GM13977 (cell line): ENCODE measurements around the gene CDC123.

Source experiments
- DNase-seq: peaks from one replicate; pipeline ENCODE4 v3.0.0; 2012; ENCODE audit warnings: low spot score
- in situ Hi-C: fragments of 300-500 bp; cut with MboI; formaldehyde crosslinking; loops from one replicate; pipeline ENCODE4 v1.12.0; 2022; ENCODE audit warnings: low sequenced_read_pairs, low pct_unique_long_range_greater_than_20kb, mixed read lengths, inconsistent platforms; ENCODE audit not compliant: unreplicated experiment
- TF ChIP-seq, protein P1 (sequence below): IDR thresholded peaks from 2 replicates; pipeline ENCODE4 v1.5.1; 2012; ENCODE audit warnings: mild to moderate bottlenecking, control low read depth; ENCODE audit not compliant: insufficient read depth; ENCODE audit errors: extremely low read depth, missing control alignments

CDC123 gene

DNA sequence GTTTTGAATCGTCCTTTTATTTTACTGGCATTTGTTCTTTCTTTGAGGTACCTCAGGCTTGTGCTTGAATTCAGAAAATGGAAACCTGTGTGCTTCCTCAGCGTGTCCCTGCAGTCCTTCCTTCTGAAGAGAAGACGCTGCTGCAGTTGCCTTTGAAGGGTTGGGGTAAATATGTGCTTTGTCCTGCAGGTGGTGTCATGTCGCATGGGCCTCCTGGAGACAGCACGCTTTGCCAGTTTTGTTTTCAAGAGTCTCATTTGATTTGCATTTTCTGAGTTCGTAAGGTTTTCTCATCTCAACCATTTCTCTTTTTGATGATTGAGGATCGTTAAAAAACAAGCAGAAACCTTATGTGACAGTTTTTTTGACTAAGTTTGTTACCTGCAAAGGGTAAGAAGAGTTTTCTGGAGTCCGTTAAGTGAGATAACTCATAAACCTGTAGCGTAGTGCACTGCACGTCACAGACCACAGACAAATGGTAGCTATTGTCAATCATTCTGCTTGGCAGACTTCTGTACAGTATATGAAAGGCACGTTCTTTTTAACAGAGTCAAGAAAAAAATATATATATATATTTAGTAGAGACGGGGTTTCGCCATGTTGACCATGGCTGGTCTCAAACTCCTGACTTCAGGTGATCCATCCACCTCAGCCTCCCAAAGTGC lies 57.0 kb downstream of the CDC123 start:
- TF ChIP-seq, protein P1, sequence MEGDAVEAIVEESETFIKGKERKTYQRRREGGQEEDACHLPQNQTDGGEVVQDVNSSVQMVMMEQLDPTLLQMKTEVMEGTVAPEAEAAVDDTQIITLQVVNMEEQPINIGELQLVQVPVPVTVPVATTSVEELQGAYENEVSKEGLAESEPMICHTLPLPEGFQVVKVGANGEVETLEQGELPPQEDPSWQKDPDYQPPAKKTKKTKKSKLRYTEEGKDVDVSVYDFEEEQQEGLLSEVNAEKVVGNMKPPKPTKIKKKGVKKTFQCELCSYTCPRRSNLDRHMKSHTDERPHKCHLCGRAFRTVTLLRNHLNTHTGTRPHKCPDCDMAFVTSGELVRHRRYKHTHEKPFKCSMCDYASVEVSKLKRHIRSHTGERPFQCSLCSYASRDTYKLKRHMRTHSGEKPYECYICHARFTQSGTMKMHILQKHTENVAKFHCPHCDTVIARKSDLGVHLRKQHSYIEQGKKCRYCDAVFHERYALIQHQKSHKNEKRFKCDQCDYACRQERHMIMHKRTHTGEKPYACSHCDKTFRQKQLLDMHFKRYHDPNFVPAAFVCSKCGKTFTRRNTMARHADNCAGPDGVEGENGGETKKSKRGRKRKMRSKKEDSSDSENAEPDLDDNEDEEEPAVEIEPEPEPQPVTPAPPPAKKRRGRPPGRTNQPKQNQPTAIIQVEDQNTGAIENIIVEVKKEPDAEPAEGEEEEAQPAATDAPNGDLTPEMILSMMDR: peak; percentile 62
- DNase-seq: peak; percentile 55
- in situ Hi-C loops: loop anchor here (10.0 to 25.0 kb wide), 3 partner anchors 459 to 834 kb away; no protein-coding TSS in a partner anchor

DNA sequence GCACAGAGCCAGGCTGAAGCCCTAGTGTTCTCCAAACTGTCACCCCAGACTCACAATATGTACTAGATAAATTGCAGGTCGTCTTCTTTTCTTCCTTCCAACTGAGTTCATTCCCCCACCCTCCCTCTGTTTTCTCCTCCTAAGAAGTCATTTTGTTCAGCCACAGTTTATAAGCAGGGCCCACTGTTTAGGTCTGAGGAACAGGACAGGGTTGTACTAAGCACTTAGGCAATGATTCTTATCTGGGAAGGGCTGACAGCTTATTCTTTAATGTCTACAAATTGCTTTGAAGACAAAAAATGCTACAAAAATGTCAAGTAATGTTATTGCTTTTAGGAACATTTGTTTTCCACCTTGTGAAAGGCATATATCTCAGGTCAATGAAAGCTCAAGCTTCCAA lies 59.1 kb downstream of the CDC123 start:
- TF ChIP-seq, protein P1: no peak
- no peak for DNase-seq
- in situ Hi-C loops: loop anchor here (10.0 to 25.0 kb wide), 3 partner anchors 457 to 832 kb away; no protein-coding TSS in a partner anchor

DNA sequence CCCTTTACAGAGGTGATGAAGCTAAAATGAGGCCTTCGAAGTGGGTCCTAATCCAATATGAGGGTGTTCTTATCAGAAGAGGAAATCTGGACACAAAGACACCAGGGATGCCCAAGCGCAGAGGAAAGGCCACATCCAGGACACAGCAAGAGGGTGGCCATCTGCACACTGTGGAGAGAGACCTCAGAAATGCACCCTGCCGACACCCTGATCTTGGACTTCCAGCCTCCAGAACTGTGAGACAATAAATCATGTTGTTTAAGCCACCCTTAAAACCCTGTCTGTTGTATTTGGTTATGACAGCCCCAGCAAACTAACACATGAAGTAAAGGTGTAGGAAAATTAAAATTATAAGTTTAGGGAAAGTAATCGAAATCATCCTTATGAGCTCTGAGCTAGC lies 64.0 kb downstream of the CDC123 start:
- no peak for DNase-seq
- in situ Hi-C loops: loop anchor here (10.0 to 25.0 kb wide), 4 partner anchors 385 to 827 kb away; no protein-coding TSS in a partner anchor
- TF ChIP-seq, protein P1: no peak

DNA sequence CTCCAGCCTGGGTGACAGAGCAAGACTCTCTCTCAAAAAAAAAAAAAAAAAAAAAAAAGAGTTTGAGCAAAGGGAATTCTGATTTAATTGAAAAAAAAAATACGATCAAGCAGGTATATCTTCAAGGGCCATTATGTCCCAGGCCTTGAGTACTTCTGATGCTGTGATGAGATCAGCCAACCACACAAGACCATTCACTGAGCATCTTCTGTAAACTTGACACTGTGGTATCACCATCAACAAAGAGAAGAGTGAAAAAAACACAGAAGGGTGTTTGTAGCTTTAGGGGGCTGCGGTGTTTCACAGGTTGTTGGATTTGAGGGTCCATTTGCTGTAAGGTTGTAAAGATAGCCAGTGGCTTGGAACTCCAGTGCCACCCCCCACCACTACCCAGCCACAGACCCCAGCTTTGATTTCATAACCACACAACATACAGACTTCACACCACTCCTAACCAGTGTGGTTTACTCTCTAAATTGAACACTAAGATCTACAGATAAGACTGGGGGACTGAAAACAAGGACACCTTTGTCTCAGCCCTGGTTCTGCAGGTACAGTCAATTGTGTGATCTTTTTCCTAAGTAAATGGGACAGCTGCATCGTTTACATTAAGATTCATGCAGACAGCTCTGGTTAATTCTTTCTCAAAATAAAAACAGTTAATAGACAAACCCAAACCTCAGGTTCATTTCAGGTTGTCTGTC lies 66.4 kb downstream of the CDC123 start:
- in situ Hi-C loops: loop anchor here (10.0 to 25.0 kb wide), 3 partner anchors 382 to 825 kb away; no protein-coding TSS in a partner anchor
- TF ChIP-seq, protein P1: no peak
- DNase-seq: no peak

DNA sequence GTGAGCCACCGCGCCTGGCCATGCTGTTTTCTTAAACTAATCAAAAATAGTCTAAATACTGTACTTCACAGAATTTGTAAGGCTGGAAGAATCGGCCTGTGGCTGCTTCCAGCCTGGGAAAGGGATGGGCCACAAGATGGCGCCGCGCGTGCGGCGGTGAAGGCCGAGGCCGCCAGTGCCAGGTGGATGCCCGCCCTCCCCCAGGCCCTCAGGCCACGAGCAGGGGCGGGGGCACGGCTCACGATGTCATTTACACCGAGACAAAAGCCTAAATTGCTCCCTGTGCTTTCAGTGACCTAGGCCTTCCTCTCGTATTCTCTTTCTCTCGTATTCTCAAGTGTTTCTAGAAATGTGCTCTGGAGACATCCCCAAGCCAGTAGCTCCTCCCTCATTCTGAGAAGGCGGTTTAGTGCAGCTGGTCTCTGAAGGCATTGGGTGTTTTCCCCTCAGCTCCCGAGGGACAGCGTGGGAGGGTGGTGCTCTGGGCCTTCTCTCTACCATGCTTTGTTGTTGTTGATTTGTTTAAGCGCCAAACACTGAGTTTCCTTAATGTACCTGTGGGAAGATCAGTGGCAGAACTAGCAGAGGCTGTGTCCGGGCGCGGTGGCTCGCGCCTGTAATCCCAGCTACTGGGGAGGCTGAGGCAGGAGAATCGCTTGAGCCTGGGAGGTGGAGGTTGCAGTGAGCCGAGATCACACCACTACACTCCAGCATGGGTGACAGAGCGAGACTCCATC lies 68.4 kb downstream of the CDC123 start:
- TF ChIP-seq, protein P1: peak; percentile 92
- peak; percentile 90 for DNase-seq
- in situ Hi-C loops: loop anchor here (10.0 to 25.0 kb wide), 3 partner anchors 380 to 823 kb away; no protein-coding TSS in a partner anchor

DNA sequence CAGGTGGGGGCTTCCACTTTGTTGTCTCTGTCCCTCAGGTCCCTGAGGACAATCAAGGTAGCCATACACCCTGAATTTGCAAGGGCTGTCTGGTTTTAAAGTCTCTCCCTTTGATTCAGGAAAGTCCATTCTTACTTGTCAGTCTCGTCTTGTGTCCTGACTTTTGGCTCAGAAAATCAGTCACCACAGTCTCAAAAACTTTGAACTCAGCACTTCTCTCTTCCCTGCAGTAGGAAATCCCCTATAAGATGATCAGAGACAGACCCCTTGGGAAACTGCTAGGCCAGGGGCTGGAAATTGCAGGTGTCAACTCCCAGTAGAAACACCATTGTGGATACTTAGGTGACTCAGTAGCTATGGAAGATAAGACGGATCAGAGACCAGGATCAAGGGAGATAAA lies 73.1 kb downstream of the CDC123 start:
- DNase-seq: no peak
- TF ChIP-seq, protein P1: no peak
- in situ Hi-C loops: loop anchor here (10.0 to 25.0 kb wide), 3 partner anchors 376 to 818 kb away; no protein-coding TSS in a partner anchor
